Neural cell (in vitro differentiated cells): ENCODE data around the gene RSPRY1. TPM values are rescaled to one million over a fixed set of nuclear protein-coding genes. Genes with fewer than 3 reads are reported as not detected.

Experiments used
- H2AFZ ChIP-seq: fragments of 200-600, 300-800 bp; sonication (generic), shearing (Covaris generic); 2 replicates; pipeline ENCODE4 v1.6.0; 2014; ENCODE audit warnings: low read depth, mild to moderate bottlenecking, antibody characterized with exemption, low read length, moderate library complexity
- H3F3A ChIP-seq: fragments of 200-600 bp; shearing (Covaris generic); 2 replicates; pipeline ENCODE4 v1.6.1; 2016; ENCODE audit warnings: mild to moderate bottlenecking, moderate library complexity, mixed read lengths, antibody characterized with exemption, low read length; ENCODE audit not compliant: insufficient read depth, poor library complexity, severe bottlenecking
- H3K27ac ChIP-seq: fragments of 200-600, 300-800 bp; sonication (generic), shearing (Covaris generic); 2 replicates; pipeline ENCODE4 v1.5.1; 2014; ENCODE audit warnings: mild to moderate bottlenecking, low read length, moderate library complexity
- H3K27me3 ChIP-seq: fragments of 300-800, 200-600 bp; sonication (generic), shearing (Covaris generic); 2 replicates; pipeline ENCODE4 v1.6.0; 2014; ENCODE audit warnings: mild to moderate bottlenecking, low read depth, low read length, moderate library complexity; ENCODE audit not compliant: insufficient read depth
- H3K36me3 ChIP-seq: fragments of 300-800, 200-600 bp; sonication (generic), shearing (Covaris generic); 2 replicates; pipeline ENCODE4 v1.5.1; 2014; ENCODE audit warnings: mild to moderate bottlenecking, antibody characterized with exemption, low read length, moderate library complexity; ENCODE audit not compliant: insufficient read depth
- H3K4me2 ChIP-seq: fragments of 300-800, 200-600 bp; sonication (generic), shearing (Covaris generic); 2 replicates; pipeline ENCODE4 v1.6.0; 2014; ENCODE audit warnings: mild to moderate bottlenecking, low read length
- H3K4me3 ChIP-seq: fragments of 300-800, 200-600 bp; sonication (generic), shearing (Covaris generic); 2 replicates; pipeline ENCODE4 v1.5.1; 2014; ENCODE audit warnings: mild to moderate bottlenecking, low read length, moderate library complexity
- H3K79me2 ChIP-seq: fragments of 200-600 bp; shearing (Covaris generic); replicated peaks from 2 replicates; pipeline ENCODE4 v1.6.0; 2014; ENCODE audit warnings: mild to moderate bottlenecking, low read length, moderate library complexity; ENCODE audit not compliant: insufficient read depth
- H3K9ac ChIP-seq: fragments of 300-800, 200-600 bp; sonication (generic), shearing (Covaris generic); 2 replicates; pipeline ENCODE4 v1.6.1; 2016; ENCODE audit warnings: mild to moderate bottlenecking, low read length, mixed read lengths
- H3K9me2 ChIP-seq: fragments of 200-600 bp; shearing (Covaris generic); 2 replicates; pipeline ENCODE4 v1.6.1; 2016; ENCODE audit warnings: mild to moderate bottlenecking, low read length, mixed read lengths; ENCODE audit not compliant: insufficient read depth
- H3K9me3 ChIP-seq: fragments of 200-600, 300-800 bp; sonication (generic), shearing (Covaris generic); 2 replicates; pipeline ENCODE4 v1.6.1; 2016; ENCODE audit warnings: mild to moderate bottlenecking, mixed run types, low read length, moderate library complexity, mixed read lengths
- H4K20me1 ChIP-seq: fragments of 200-600 bp; shearing (Covaris generic); 2 replicates; pipeline ENCODE4 v1.6.1; 2016; ENCODE audit warnings: mild to moderate bottlenecking, mixed run types; ENCODE audit not compliant: insufficient read depth
- CTCF ChIP-seq: fragments of 450-650 bp; IDR thresholded peaks from 2 replicates; pipeline ENCODE4 v1.5.1; 2014; ENCODE audit warnings: antibody characterized with exemption, mild to moderate bottlenecking, moderate library complexity; ENCODE audit not compliant: poor library complexity, severe bottlenecking
- EP300 ChIP-seq: fragments of 450-650 bp; conservative IDR thresholded peaks from 2 replicates; pipeline ENCODE4 v1.6.1; 2014; ENCODE audit warnings: antibody characterized with exemption, mild to moderate bottlenecking, moderate library complexity; ENCODE audit not compliant: poor library complexity, severe bottlenecking
- EZH2 ChIP-seq: fragments of 200-600, 300-800 bp; shearing (Covaris generic), sonication (generic); IDR thresholded peaks from 2 replicates; pipeline ENCODE4 v1.6.1; 2014; ENCODE audit warnings: antibody characterized with exemption, low read length, borderline replicate concordance, mild to moderate bottlenecking; ENCODE audit not compliant: insufficient read depth, poor library complexity, severe bottlenecking
- MXI1 ChIP-seq: fragments of 450-650 bp; conservative IDR thresholded peaks from 2 replicates; pipeline ENCODE4 v1.6.1; 2014; ENCODE audit warnings: antibody characterized with exemption, mild to moderate bottlenecking; ENCODE audit not compliant: poor library complexity, severe bottlenecking
- POLR2AphosphoS5 ChIP-seq: IDR thresholded peaks from 2 replicates; pipeline ENCODE4 v1.6.1; 2012
- RAD21 ChIP-seq: fragments of 450-650 bp; conservative IDR thresholded peaks from 2 replicates; pipeline ENCODE4 v1.6.1; 2014; ENCODE audit warnings: antibody characterized with exemption, mild to moderate bottlenecking, moderate library complexity
- REST ChIP-seq: IDR thresholded peaks from 2 replicates; pipeline ENCODE4 v1.6.1; 2012; ENCODE audit warnings: borderline replicate concordance
- SMC3 ChIP-seq: fragments of 450-650 bp; conservative IDR thresholded peaks from 2 replicates; pipeline ENCODE4 v1.6.1; 2014; ENCODE audit warnings: antibody characterized with exemption, mild to moderate bottlenecking, moderate library complexity; ENCODE audit not compliant: poor library complexity
- TAF1 ChIP-seq: IDR thresholded peaks from 2 replicates; pipeline ENCODE4 v1.6.1; 2012; ENCODE audit warnings: low read depth
- polyA plus RNA-seq: library from polyadenylated mRNA; depleted of rRNA; stranded (reverse); fragments of >200 nt; gene quantifications from 2 replicates; pipeline ENCODE4 v1.2.3, GENCODE V29; 2014

The RSPRY1 gene
- polyA plus RNA-seq, 1 donor from 2014 or later = 62.0 TPM

GRCh38 chr16:57137566-57138273 is 48.4 kb upstream of the RSPRY1 start:
- Histone ChIP-seq H2AFZ (no peak overlapping the region), H3K4me3 (no peak overlapping the region), H3K79me2 (no peaks in the 10 kb centered on the region), H3K9me3 (no peaks in the 10 kb centered on the region), H3K27ac (no peak overlapping the region), H3K4me2 (no peak overlapping the region), H3F3A (no peaks in the 10 kb centered on the region), H4K20me1 (no peaks in the 10 kb centered on the region), H3K9ac (no peak overlapping the region), H3K27me3 (no peaks in the 10 kb centered on the region), H3K9me2 (no peaks in the 10 kb centered on the region), H3K36me3 (no peaks in the 10 kb centered on the region)
- TF ChIP-seq REST = no peak
- TF ChIP-seq MXI1 = no peak
- TF ChIP-seq POLR2AphosphoS5 = no peak
- TF ChIP-seq RAD21 = no peak
- TF ChIP-seq CTCF = no peak
- TF ChIP-seq EP300 = no peak
- TF ChIP-seq SMC3 = no peak
- no peak for TF ChIP-seq TAF1
- no peak for TF ChIP-seq EZH2

- no peaks in the 10 kb centered on the region for H3K79me2 ChIP-seq
- H3K9ac ChIP-seq = no peak overlapping the region
- no peaks in the 10 kb centered on the region for H4K20me1 ChIP-seq
- H3K9me2 ChIP-seq = no peaks in the 10 kb centered on the region
- H3K27ac ChIP-seq = no peak overlapping the region
- H2AFZ ChIP-seq = no peak overlapping the region
- H3F3A ChIP-seq = no peaks in the 10 kb centered on the region
- no peaks in the 10 kb centered on the region for H3K36me3 ChIP-seq
- H3K4me2 ChIP-seq = no peak overlapping the region
- H3K27me3 ChIP-seq = no peaks in the 10 kb centered on the region
- no peaks in the 10 kb centered on the region for H3K9me3 ChIP-seq
- TF ChIP-seq REST = no peak
- no peak for TF ChIP-seq MXI1
- TF ChIP-seq POLR2AphosphoS5 = no peak
- no peak for TF ChIP-seq TAF1
- TF ChIP-seq CTCF = no peak
- no peak overlapping the region for H3K4me3 ChIP-seq
These were observed 47.7 kb upstream of the RSPRY1 start for GRCh38 chr16:57138281-57138935.
